Loucy (cell line): Measurements from ENCODE around the gene SLC16A8.

Experiments
- H2AFZ ChIP-seq: fragments of 200-600 bp; sonication (generic); 2 replicates; pipeline ENCODE4 v1.6.0; 2016; ENCODE audit warnings: antibody characterized with exemption, mild to moderate bottlenecking, low read length, moderate library complexity
- H3F3A ChIP-seq: fragments of 200-600 bp; 2 replicates; pipeline ENCODE4 v1.6.0; 2016; ENCODE audit warnings: antibody characterized with exemption, low read depth, mild to moderate bottlenecking
- H3K27me3 ChIP-seq: fragments of 200-600 bp; sonication (generic); 2 replicates; pipeline ENCODE4 v1.6.1; 2014; ENCODE audit warnings: low read length, mild to moderate bottlenecking; ENCODE audit not compliant: insufficient read depth, poor library complexity, severe bottlenecking
- H3K36me3 ChIP-seq: fragments of 200-600 bp; sonication (generic); 2 replicates; pipeline ENCODE4 v1.6.1; 2016; ENCODE audit warnings: low read length; ENCODE audit not compliant: insufficient read depth
- H3K4me1 ChIP-seq: fragments of 200-600 bp; sonication (generic); 2 replicates; pipeline ENCODE4 v1.5.1; 2014; ENCODE audit warnings: low read length, mild to moderate bottlenecking; ENCODE audit not compliant: insufficient read depth, poor library complexity, severe bottlenecking
- H3K4me2 ChIP-seq: fragments of 200-600 bp; sonication (generic); 2 replicates; pipeline ENCODE4 v1.6.0; 2014; ENCODE audit warnings: antibody characterized with exemption, low read length, low read depth, mild to moderate bottlenecking; ENCODE audit not compliant: poor library complexity, severe bottlenecking
- H3K4me3 ChIP-seq: fragments of 200-600 bp; sonication (generic); 2 replicates; pipeline ENCODE4 v1.5.1; 2014; ENCODE audit warnings: low read length, mild to moderate bottlenecking, mixed read lengths; ENCODE audit not compliant: poor library complexity, severe bottlenecking
- H3K79me2 ChIP-seq: fragments of 200-600 bp; sonication (generic); 2 replicates; pipeline ENCODE4 v1.6.1; 2014; ENCODE audit warnings: low read length; ENCODE audit not compliant: insufficient read depth
- H3K9ac ChIP-seq: fragments of 200-600 bp; sonication (generic); 2 replicates; pipeline ENCODE4 v1.6.0; 2014; ENCODE audit warnings: mild to moderate bottlenecking, low read depth, low read length, moderate library complexity; ENCODE audit not compliant: poor library complexity, severe bottlenecking
- H3K9me2 ChIP-seq: fragments of 200-600 bp; sonication (generic); replicated peaks from 2 replicates; pipeline ENCODE4 v1.6.1; 2016; ENCODE audit warnings: low read depth, low read length, mixed read lengths
- H3K9me3 ChIP-seq: fragments of 200-600 bp; sonication (generic); 2 replicates; pipeline ENCODE4 v1.6.1; 2014; ENCODE audit warnings: mild to moderate bottlenecking, antibody characterized with exemption, low read length, low read depth; ENCODE audit not compliant: insufficient read depth
- H4K20me1 ChIP-seq: fragments of 200-600 bp; sonication (generic); 2 replicates; pipeline ENCODE4 v1.6.0; 2014; ENCODE audit warnings: antibody characterized with exemption, low read length, mild to moderate bottlenecking; ENCODE audit not compliant: insufficient read depth, poor library complexity, severe bottlenecking
- CTCF ChIP-seq: fragments of 200-600 bp; sonication (generic); conservative IDR thresholded peaks from 2 replicates; pipeline ENCODE4 v1.5.1; 2014; ENCODE audit warnings: mild to moderate bottlenecking, antibody characterized with exemption, low read length
- EZH2phosphoT487 ChIP-seq: fragments of 200-600 bp; IDR thresholded peaks from 2 replicates; pipeline ENCODE4 v1.6.1; 2018; ENCODE audit warnings: antibody characterized with exemption, mild to moderate bottlenecking, moderate library complexity, borderline replicate concordance

SLC16A8 gene

GRCh38 chr22:38098410-38099249 lies 14.6 kb upstream of the SLC16A8 start:
- Histone ChIP-seq H3K36me3 (no peaks in the 10 kb centered on the region), H3K27me3 (no peaks in the 10 kb centered on the region), H3K9me2 (no peaks in the 10 kb centered on the region), H3K4me1 (no peaks in the 10 kb centered on the region), H3K9me3 (no peaks in the 10 kb centered on the region), H3K9ac (no peak overlapping the region), H4K20me1 (no peaks in the 10 kb centered on the region), H3F3A (peaks cover 4% of the 10 kb centered on the region; the same call in 1 of the 2 replicates), H3K4me3 (no peak overlapping the region), H3K4me2 (no peak overlapping the region), H3K79me2 (no peaks in the 10 kb centered on the region), H2AFZ (no peak overlapping the region)
- no peak for TF ChIP-seq CTCF
- TF ChIP-seq EZH2phosphoT487 = no peak

- H3K36me3 ChIP-seq = no peaks in the 10 kb centered on the region
- TF ChIP-seq CTCF (no peak), EZH2phosphoT487 (no peak)
- H3K79me2 ChIP-seq = no peaks in the 10 kb centered on the region
- H3K9me3 ChIP-seq = no peaks in the 10 kb centered on the region
- H4K20me1 ChIP-seq = no peaks in the 10 kb centered on the region
- no peaks in the 10 kb centered on the region for H3K9me2 ChIP-seq
- no peak overlapping the region for H2AFZ ChIP-seq
- no peaks in the 10 kb centered on the region for H3F3A ChIP-seq
- no peaks in the 10 kb centered on the region for H3K4me1 ChIP-seq
- H3K27me3 ChIP-seq = no peaks in the 10 kb centered on the region
- no peak overlapping the region for H3K4me3 ChIP-seq
- H3K9ac ChIP-seq = no peak overlapping the region
- H3K4me2 ChIP-seq = no peak overlapping the region
Measured at GRCh38 chr22:38097557-38098409, 13.8 kb upstream of the SLC16A8 start.

- Histone ChIP-seq H3K4me2 (no peak overlapping the region), H3K79me2 (no peaks in the 10 kb centered on the region), H4K20me1 (no peaks in the 10 kb centered on the region), H3K36me3 (no peaks in the 10 kb centered on the region), H3K4me3 (no peak overlapping the region), H3K9me3 (no peaks in the 10 kb centered on the region), H3K9ac (no peak overlapping the region), H3K9me2 (no peaks in the 10 kb centered on the region), H3K27me3 (no peaks in the 10 kb centered on the region), H3F3A (no peaks in the 10 kb centered on the region), H3K4me1 (no peaks in the 10 kb centered on the region), H2AFZ (no peak overlapping the region)
- no peak for TF ChIP-seq EZH2phosphoT487
- TF ChIP-seq CTCF = no peak
Measured at GRCh38 chr22:38097058-38097457, 13.1 kb upstream of the SLC16A8 start.
